ENCODE measurements around the gene SNX8.

SNX8 gene

GRCh38 chr7:2211926-2212325 is 102.3 kb downstream of the SNX8 start:
- no peak for TF ChIP-seq CEBPB (IDR thresholded peaks at IDR 0.05)
- TF ChIP-seq ZBTB7A (IDR thresholded peaks at IDR 0.05; ENCODE audit: low read depth) = no peak
- no peak for TF ChIP-seq FOXM1 (IDR thresholded peaks at IDR 0.05; ENCODE audit: borderline replicate concordance, low read depth)
- no peak for TF ChIP-seq TCF12 (IDR thresholded peaks at IDR 0.05; ENCODE audit: low read depth)

- TF ChIP-seq TAF1 (IDR thresholded peaks at IDR 0.05; ENCODE audit: low read depth) (no peak), EGR1 (IDR thresholded peaks at IDR 0.05) (no peak), REST (IDR thresholded peaks at IDR 0.05; ENCODE audit: low read depth) (no peak), RAD21 (IDR thresholded peaks at IDR 0.05; ENCODE audit: low read depth) (no peak), YY1 (IDR thresholded peaks at IDR 0.05; ENCODE audit: low read depth) (no peak), ZBTB7A (IDR thresholded peaks at IDR 0.05; ENCODE audit: low read depth) (no peak), MAX (IDR thresholded peaks at IDR 0.05) (no peak), NFIC (IDR thresholded peaks at IDR 0.05) (no peak), CREB1 (IDR thresholded peaks at IDR 0.05; ENCODE audit: low read depth) (no peak), TEAD4 (IDR thresholded peaks at IDR 0.05) (no peak), CEBPB (IDR thresholded peaks at IDR 0.05) (no peak), EP300 (IDR thresholded peaks at IDR 0.05; ENCODE audit: borderline replicate concordance) (no peak)
Observed at GRCh38 chr7:2211259-2211880, 102.9 kb downstream of the SNX8 start.

- no peak for TF ChIP-seq REST (IDR thresholded peaks at IDR 0.05; ENCODE audit: low read depth)
- no peak for TF ChIP-seq EGR1 (IDR thresholded peaks at IDR 0.05)
- no peak for TF ChIP-seq CEBPB (IDR thresholded peaks at IDR 0.05)
- TF ChIP-seq EP300 (IDR thresholded peaks at IDR 0.05; ENCODE audit: borderline replicate concordance) = no peak
- no peak for TF ChIP-seq TCF12 (IDR thresholded peaks at IDR 0.05; ENCODE audit: low read depth)
- TF ChIP-seq FOXM1 (IDR thresholded peaks at IDR 0.05; ENCODE audit: borderline replicate concordance, low read depth) = no peak
- TF ChIP-seq MAX (IDR thresholded peaks at IDR 0.05) = no peak
- no peak for TF ChIP-seq YY1 (IDR thresholded peaks at IDR 0.05; ENCODE audit: low read depth)
- no peak for TF ChIP-seq ZBTB7A (IDR thresholded peaks at IDR 0.05; ENCODE audit: low read depth)
- TF ChIP-seq NFIC (IDR thresholded peaks at IDR 0.05) = no peak
- no peak for TF ChIP-seq TAF1 (IDR thresholded peaks at IDR 0.05; ENCODE audit: low read depth)
- TF ChIP-seq CREB1 (IDR thresholded peaks at IDR 0.05; ENCODE audit: low read depth) = no peak
- TF ChIP-seq USF1 (IDR thresholded peaks at IDR 0.05) = no peak
- no peak for TF ChIP-seq TEAD4 (IDR thresholded peaks at IDR 0.05)
- no peak for TF ChIP-seq RAD21 (IDR thresholded peaks at IDR 0.05; ENCODE audit: low read depth)
Observed at GRCh38 chr7:2210551-2211258, 103.5 kb downstream of the SNX8 start.

GRCh38 chr7:2209961-2210323 is 104.3 kb downstream of the SNX8 start:
- no peak for TF ChIP-seq REST (IDR thresholded peaks at IDR 0.05; ENCODE audit: low read depth)
- TF ChIP-seq CREB1 (IDR thresholded peaks at IDR 0.05; ENCODE audit: low read depth) = no peak
- no peak for TF ChIP-seq TAF1 (IDR thresholded peaks at IDR 0.05; ENCODE audit: low read depth)
- no peak for TF ChIP-seq TCF12 (IDR thresholded peaks at IDR 0.05; ENCODE audit: low read depth)
- no peak for TF ChIP-seq EGR1 (IDR thresholded peaks at IDR 0.05)
- TF ChIP-seq MAX (IDR thresholded peaks at IDR 0.05) = no peak
- TF ChIP-seq EP300 (IDR thresholded peaks at IDR 0.05; ENCODE audit: borderline replicate concordance) = no peak
- TF ChIP-seq YY1 (IDR thresholded peaks at IDR 0.05; ENCODE audit: low read depth) = no peak
- no peak for TF ChIP-seq RAD21 (IDR thresholded peaks at IDR 0.05; ENCODE audit: low read depth)
- TF ChIP-seq NFIC (IDR thresholded peaks at IDR 0.05) = no peak
- TF ChIP-seq ZBTB7A (IDR thresholded peaks at IDR 0.05; ENCODE audit: low read depth) = no peak
- no peak for TF ChIP-seq TEAD4 (IDR thresholded peaks at IDR 0.05)
- no peak for TF ChIP-seq USF1 (IDR thresholded peaks at IDR 0.05)
- TF ChIP-seq CEBPB (IDR thresholded peaks at IDR 0.05) = no peak
- no peak for TF ChIP-seq FOXM1 (IDR thresholded peaks at IDR 0.05; ENCODE audit: borderline replicate concordance, low read depth)

Measured in Ishikawa (cell line).